Duodenal mucosa (tissue), 2 donors: ENCODE measurements around the gene TIMM13.
"Not testable (repeated sequence)": the region's sequence is repeated elsewhere in the genome, so short reads cannot be mapped to it uniquely, and the experiment has no call there.

Experiments
- H3K27ac ChIP-seq: one replicate; pipeline ENCODE4 v1.7.0; 2013; ENCODE audit warnings: low read depth, low read length
- H3K27me3 ChIP-seq, 2 donors: one replicate each; pipeline ENCODE4 v1.7.0; 2013; ENCODE audit warnings: low read length in 2 of 2, control low read depth in 1 of 2; ENCODE audit not compliant: insufficient read depth in 2 of 2, control insufficient read depth in 1 of 2
- H3K36me3 ChIP-seq, 2 donors: one replicate each; pipeline ENCODE4 v1.7.0; 2013; ENCODE audit warnings: low read length in 2 of 2, control low read depth in 1 of 2; ENCODE audit not compliant: insufficient read depth in 2 of 2, control insufficient read depth in 1 of 2
- H3K4me1 ChIP-seq, 2 donors: one replicate each; pipeline ENCODE4 v1.7.0; 2013; ENCODE audit warnings: low read length in 2 of 2, control low read depth in 1 of 2; ENCODE audit not compliant: insufficient read depth in 2 of 2, control insufficient read depth in 1 of 2
- H3K4me3 ChIP-seq, 2 donors: one replicate each; pipeline ENCODE4 v1.7.0; 2013; ENCODE audit warnings: low read length in 2 of 2, low read depth in 1 of 2
- H3K9ac ChIP-seq, 2 donors: one replicate each; pipeline ENCODE4 v1.7.0; 2013; ENCODE audit warnings: low read length in 2 of 2, low read depth in 1 of 2
- H3K9me3 ChIP-seq, 2 donors: one replicate each; pipeline ENCODE4 v1.7.0; 2013; ENCODE audit warnings: low read length in 2 of 2, control low read depth in 1 of 2; ENCODE audit not compliant: control insufficient read depth in 1 of 2

The TIMM13 gene

GRCh38 chr19:2427429-2428320 lies at the start of gene TIMM13:
Gene TIMM13 (minus strand): TSS chr19:2427586. CDS start chr19:2427533, 53 bp downstream.
- no peaks in the 10 kb centered on the region for H3K9me3 ChIP-seq
- no peaks in the 10 kb centered on the region for H3K27me3 ChIP-seq
- peak within 1 kb of the TSS; percentile 93 to 96 for H3K4me3 ChIP-seq
- peak within 1 kb of the TSS; percentile 85 for H3K27ac ChIP-seq
- H3K9ac ChIP-seq = peak within 1 kb of the TSS; percentile 58 to 85
- peaks cover 5 to 16% of the 10 kb centered on the region in 2 donors for H3K36me3 ChIP-seq
- peaks cover 7 to 28% of the 10 kb centered on the region in 2 donors for H3K4me1 ChIP-seq

DNA sequence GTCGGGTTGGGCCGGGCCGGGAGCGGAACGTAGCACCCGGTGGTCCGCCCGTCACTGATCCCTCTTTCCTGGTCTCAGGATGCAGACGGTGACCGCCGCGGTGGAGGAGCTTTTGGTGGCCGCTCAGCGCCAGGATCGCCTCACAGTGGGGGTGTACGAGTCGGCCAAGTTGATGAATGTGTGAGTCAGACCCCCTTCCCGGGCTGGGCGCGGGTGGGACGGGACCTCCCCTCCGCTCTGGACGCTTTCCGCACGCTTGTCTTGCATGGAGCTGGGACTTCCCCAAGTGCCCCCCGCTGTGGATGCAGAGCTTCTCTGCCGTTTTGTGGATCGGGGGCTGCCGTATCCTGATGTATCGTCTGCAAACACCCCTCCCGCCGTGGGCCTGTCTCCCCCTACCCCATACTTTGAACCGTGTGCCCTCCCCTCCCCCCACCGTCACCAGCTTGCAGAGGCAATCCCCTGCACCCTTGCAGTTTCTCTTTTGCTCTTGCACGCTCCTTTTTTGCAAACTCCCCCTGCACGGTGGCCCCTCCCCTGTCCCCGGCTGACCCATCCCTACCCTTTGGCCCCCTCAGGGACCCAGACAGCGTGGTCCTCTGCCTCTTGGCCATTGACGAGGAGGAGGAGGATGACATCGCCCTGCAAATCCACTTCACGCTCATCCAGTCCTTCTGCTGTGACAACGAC lies 49.2 kb upstream of the TIMM13 start:
- H3K4me1 ChIP-seq = peaks cover 10 to 28% of the 10 kb centered on the region in 2 donors
- no peaks in the 10 kb centered on the region for H3K9me3 ChIP-seq
- H3K27me3 ChIP-seq = no peaks in the 10 kb centered on the region
- H3K4me3 ChIP-seq = peak overlapping the region; percentile 85 to 99
- H3K27ac ChIP-seq = peak overlapping the region; percentile 44
- H3K36me3 ChIP-seq = no peaks in the 10 kb centered on the region
- peak overlapping the region; percentile 75 to 82 for H3K9ac ChIP-seq

DNA sequence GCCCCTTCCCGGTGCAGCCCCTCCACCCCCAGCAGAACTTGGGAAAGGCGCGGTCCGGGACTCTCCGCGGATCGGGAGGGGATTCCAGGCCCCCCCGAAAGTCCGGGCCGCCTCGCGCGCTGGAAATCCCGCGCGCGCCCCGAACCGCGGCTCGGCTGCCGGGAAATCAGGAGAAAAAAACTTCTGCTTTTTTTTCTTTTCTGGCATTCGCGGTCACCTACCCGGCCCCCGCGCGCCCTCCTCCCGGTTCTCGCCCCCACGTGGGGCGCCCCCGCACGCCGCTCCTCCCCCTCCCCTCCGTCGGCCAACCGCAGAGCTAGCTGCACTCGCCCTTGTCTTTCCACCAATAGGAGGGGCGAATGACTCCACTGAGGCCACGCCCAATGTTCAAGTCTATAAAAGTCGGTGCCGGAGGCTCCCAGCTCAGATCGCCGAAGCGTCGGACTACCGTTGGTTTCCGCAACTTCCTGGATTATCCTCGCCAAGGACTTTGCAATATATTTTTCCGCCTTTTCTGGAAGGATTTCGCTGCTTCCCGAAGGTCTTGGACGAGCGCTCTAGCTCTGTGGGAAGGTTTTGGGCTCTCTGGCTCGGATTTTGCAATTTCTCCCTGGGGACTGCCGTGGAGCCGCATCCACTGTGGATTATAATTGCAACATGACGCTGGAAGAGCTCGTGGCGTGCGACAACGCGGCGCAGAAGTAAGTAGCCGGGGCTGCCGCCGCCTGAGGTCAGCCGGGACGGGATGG lies 48.5 kb upstream of the TIMM13 start, which contains the start of gene GADD45B:
TSS of gene GADD45B (plus strand) at position 426 of the 749 bp plus-strand sequence. CDS start at position 658, 232 bp downstream.
- peak within 1 kb of the TSS; percentile 75 to 82 for H3K9ac ChIP-seq
- no peaks in the 10 kb centered on the region for H3K9me3 ChIP-seq
- H3K4me3 ChIP-seq = peak within 1 kb of the TSS; percentile 85 to 99
- peak within 1 kb of the TSS; percentile 66 for H3K27ac ChIP-seq
- H3K4me1 ChIP-seq = peaks cover 10 to 28% of the 10 kb centered on the region in 2 donors
- H3K36me3 ChIP-seq = no peaks in the 10 kb centered on the region
- H3K27me3 ChIP-seq = no peaks in the 10 kb centered on the region

DNA sequence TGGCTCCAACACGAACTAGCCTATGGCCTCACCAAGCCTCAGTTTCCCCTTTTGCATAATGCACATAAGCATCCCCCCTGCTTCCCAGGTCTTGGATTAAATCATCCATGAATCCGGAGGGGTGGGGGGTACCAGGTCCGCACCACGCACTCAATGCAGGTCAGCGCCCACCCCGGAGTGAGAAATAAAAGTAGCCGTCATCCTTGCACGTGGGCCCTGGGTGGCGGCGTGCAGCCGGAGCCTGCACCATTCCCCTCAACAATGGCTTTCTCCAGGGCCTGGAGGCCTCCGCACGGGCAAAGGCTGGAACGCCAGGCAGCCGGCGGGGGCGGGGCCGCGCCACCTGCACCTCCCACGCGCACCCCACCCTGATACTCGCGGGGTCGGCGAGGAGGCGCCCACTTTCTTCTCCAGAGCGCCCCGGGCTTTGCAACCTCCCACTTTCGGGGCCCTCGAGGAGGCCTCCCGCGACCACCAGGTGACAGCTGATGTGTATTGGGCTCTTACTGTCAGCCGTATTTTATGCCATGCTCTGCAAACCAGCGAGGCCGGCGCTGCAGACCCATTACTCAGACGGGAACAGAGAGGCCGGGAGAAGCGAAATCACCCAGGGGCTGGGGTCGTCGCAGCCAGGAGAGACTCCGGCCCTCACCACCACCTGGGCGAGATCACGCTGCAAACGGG lies 47.8 kb upstream of the TIMM13 start:
- no peaks in the 10 kb centered on the region for H3K27me3 ChIP-seq
- no peaks in the 10 kb centered on the region for H3K9me3 ChIP-seq
- peak overlapping the region; percentile 66 for H3K27ac ChIP-seq
- H3K36me3 ChIP-seq = no peaks in the 10 kb centered on the region
- peak overlapping the region; percentile 39 to 63 for H3K9ac ChIP-seq
- peaks cover 10 to 28% of the 10 kb centered on the region in 2 donors for H3K4me1 ChIP-seq
- H3K4me3 ChIP-seq = peak overlapping the region; percentile 85 to 99

GRCh38 chr19:2474232-2475017 lies 47.0 kb upstream of the TIMM13 start:
- Histone ChIP-seq H3K36me3 (no peaks in the 10 kb centered on the region), H3K4me3 (peak overlapping the region; percentile 85 to 99), H3K27ac (peak overlapping the region; percentile 66), H3K4me1 (peaks cover 10 to 28% of the 10 kb centered on the region in 2 donors), H3K9me3 (no peaks in the 10 kb centered on the region), H3K9ac (peak overlapping the region; percentile 39 to 63), H3K27me3 (no peaks in the 10 kb centered on the region)

DNA sequence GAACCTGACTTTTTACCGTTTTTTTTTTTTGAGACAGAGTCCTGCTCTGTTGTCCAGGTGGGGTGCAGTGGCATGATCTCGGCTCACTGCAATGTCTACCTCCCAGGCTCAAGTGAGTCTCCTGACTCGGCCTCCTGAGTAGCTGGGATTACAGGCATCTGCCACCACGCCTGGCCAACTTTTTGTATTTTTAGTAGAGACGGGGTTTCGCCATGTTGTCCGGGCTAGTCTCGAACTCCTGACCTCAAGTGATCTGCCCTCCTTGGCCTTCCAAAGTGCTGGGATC lies 42.5 kb upstream of the TIMM13 start:
- not testable (repeated sequence) for H3K9me3 ChIP-seq, H3K4me3 ChIP-seq, H3K27me3 ChIP-seq, H3K36me3 ChIP-seq, H3K27ac ChIP-seq, H3K9ac ChIP-seq, H3K4me1 ChIP-seq

DNA sequence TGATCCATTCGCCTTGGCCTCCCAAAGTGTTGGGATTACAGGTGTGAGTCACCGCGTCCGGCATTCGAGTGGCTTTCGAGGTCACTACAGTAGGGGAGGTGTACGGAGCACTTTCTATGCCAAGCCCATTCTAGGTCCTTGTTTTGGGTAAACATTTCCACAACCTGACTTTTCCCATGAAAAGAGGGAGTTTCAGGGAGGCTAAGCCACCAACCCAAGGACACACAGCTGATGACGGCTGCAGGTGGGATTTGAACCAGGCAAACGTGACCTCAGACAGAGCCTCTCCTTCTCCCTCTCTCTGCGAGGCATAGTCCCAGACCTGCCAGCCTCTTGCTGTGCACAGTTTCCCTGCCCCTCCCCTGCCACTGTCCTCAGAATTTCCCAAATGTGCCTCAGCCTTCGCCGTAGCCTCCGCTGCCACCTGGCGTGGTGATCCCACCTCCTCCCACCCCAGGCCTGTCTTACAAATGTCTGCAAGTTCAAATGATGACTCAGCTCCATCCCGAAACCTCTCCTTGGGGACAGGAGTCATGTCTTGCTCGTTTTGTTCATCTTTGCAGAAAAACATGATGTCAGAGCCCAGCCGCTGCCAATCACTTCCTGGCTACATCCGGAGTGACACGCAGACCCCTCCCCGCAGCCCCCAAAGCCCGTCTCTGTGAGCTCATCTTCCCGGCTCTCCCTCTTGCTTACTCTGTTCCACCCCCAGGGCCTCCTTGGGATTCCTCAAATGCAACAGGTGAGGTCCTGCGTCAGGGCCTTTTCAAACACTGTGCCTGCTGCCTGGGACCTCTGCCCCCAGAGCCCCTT lies 41.9 kb upstream of the TIMM13 start:
- Histone ChIP-seq H3K9me3 (no peaks in the 10 kb centered on the region), H3K27me3 (no peaks in the 10 kb centered on the region), H3K9ac (no peak overlapping the region), H3K4me3 (no peak overlapping the region), H3K4me1 (no peaks in the 10 kb centered on the region), H3K27ac (no peak overlapping the region), H3K36me3 (no peaks in the 10 kb centered on the region)

- Histone ChIP-seq H3K36me3 (no peaks in the 10 kb centered on the region), H3K9me3 (no peaks in the 10 kb centered on the region), H3K4me1 (no peaks in the 10 kb centered on the region), H3K4me3 (no peak overlapping the region), H3K27ac (no peak overlapping the region), H3K9ac (no peak overlapping the region), H3K27me3 (no peaks in the 10 kb centered on the region)
Measured at GRCh38 chr19:2468596-2468995, 41.2 kb upstream of the TIMM13 start.
